Ectodermal cell (in vitro differentiated cells): ENCODE measurements around the gene ASPHD2.
"Not testable (repeated sequence)": the region's sequence is repeated elsewhere in the genome, so short reads cannot be mapped to it uniquely, and the experiment has no call there.

ENCODE experiments used
- H3K27ac ChIP-seq: 2 replicates; pipeline ENCODE4 v1.7.0; 2013; ENCODE audit warnings: mild to moderate bottlenecking, low read depth, low read length; ENCODE audit not compliant: insufficient read depth, poor library complexity, severe bottlenecking
- H3K27me3 ChIP-seq: 2 replicates; pipeline ENCODE4 v1.7.0; 2013; ENCODE audit warnings: mild to moderate bottlenecking, low read length; ENCODE audit not compliant: insufficient read depth, control insufficient read depth, poor library complexity, severe bottlenecking
- H3K36me3 ChIP-seq: one replicate; pipeline ENCODE4 v1.7.0; 2013; ENCODE audit warnings: low read length; ENCODE audit not compliant: control insufficient read depth, insufficient read depth
- H3K4me1 ChIP-seq: one replicate; pipeline ENCODE4 v1.7.0; 2013; ENCODE audit warnings: low read length; ENCODE audit not compliant: control insufficient read depth, insufficient read depth
- H3K4me3 ChIP-seq: 2 replicates; pipeline ENCODE4 v1.7.0; 2013; ENCODE audit warnings: low read depth, low read length, control low read depth; ENCODE audit not compliant: insufficient read depth
- H3K9me3 ChIP-seq: 2 replicates; pipeline ENCODE4 v1.7.0; 2013; ENCODE audit warnings: mild to moderate bottlenecking, low read length, moderate library complexity; ENCODE audit not compliant: control insufficient read depth
- WGBS, 2 experiments: methylation state at CpG; one replicate each; pipeline ENCODE4 v1.1.7; 2013; ENCODE audit warnings: missing lambda C conversion rate in 2 of 2; 5-methylcytosine and 5-hydroxymethylcytosine counted together

ASPHD2 gene

DNA sequence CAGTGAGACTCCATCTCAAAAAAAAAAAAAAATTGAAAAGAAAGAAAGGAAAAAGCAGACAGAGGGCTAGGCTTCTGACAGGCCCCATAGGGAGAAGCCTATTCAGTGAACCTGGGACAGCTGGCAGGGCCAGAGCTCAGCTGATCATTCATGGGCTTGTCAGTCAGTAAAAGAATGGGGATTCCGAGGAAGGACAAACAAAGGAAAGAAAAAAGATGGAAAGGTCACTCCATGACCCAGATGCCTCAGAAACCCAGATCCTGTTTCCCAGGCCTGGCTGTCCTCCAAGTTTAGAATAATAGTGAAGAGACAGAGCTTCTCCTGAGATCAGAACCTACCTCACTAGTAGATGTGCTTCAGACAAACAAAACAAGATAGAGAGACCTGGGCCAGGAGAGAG, 34.3 kb upstream of the ASPHD2 start:
- 0% methylated on average over 1 of the region's 1 CpG for WGBS, 2 experiments
- Histone ChIP-seq H3K4me1 (peaks cover 18% of the 10 kb centered on the region), H3K9me3 (no peaks in the 10 kb centered on the region), H3K27me3 (no peaks in the 10 kb centered on the region), H3K36me3 (no peaks in the 10 kb centered on the region), H3K27ac (peak overlapping the region; percentile 79), H3K4me3 (no peak overlapping the region)

DNA sequence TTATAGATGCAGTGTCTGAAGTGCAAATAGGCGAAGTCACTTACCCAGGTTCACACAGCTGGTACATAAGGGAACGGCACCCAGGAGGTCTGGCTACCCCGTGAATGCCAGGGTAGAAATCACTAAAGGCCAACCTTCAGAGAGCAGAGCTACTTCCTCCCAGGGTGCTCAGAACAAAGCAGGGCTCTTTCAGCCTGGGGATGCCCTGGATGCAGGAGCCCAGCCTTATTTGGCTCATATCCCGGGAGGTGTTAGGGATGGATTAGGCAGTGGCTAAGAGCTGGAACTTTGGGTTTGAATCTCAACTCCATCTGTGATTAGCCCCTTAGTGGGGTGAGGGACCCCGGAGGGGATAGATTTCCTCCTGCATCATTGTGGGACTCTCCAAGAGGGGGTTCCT, 33.1 kb upstream of the ASPHD2 start:
- Histone ChIP-seq H3K4me1 (peaks cover 18% of the 10 kb centered on the region), H3K4me3 (no peak overlapping the region), H3K27ac (no peak overlapping the region), H3K9me3 (no peaks in the 10 kb centered on the region), H3K36me3 (no peaks in the 10 kb centered on the region), H3K27me3 (no peaks in the 10 kb centered on the region)
- WGBS, 2 experiments = 31 to 34% methylated on average over 5 of the region's 5 CpGs

DNA sequence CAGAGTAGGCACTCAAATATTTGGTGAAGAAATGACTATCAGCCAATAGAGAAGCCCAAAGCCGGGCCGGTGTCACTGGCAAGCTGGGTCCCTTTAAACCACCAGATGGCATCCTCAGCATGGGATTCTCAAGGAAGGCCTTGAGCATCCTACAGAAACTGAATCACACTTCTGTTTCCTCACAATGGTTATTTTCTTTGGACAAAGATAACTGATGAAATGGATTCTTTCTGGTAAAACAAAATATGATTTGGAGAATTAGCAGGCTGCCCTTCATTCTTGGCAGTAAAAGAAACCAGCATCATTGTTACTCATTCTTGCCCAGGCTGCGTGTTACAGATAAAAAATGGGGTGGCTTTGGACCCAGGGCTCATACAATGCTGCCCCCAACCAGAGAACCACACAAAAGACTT, 30.3 kb upstream of the ASPHD2 start:
- Histone ChIP-seq H3K27ac (no peak overlapping the region), H3K36me3 (no peaks in the 10 kb centered on the region), H3K9me3 (no peaks in the 10 kb centered on the region), H3K27me3 (peaks cover 5% of the 10 kb centered on the region), H3K4me1 (peaks cover 18% of the 10 kb centered on the region), H3K4me3 (no peak overlapping the region)
- 45 to 47% methylated on average over 3 of the region's 3 CpGs for WGBS, 2 experiments

DNA sequence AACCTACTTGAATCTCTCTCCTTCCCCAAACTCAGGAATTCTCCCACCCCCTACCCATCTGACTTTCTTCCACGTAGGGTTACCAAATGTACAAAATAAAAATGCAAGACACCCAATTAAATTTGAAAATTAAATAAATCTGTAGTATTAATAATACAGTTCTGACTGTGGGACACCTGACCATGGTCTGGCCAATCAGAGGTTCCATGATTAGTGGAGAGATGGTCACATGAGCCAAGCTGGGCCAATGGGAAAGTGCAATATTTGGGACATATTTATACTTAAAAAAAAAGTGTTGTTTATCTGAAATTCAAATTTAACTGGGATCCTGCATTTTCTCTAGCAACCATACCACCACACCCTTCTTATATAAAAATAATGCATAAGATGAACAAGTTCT, 29.8 kb upstream of the ASPHD2 start:
- WGBS, 2 experiments = 63% methylated on average over 1 of the region's 1 CpG; no CpG with 5 or more reads in 1 of the 2 experiments
- H3K36me3 ChIP-seq = no peaks in the 10 kb centered on the region
- peaks cover 5% of the 10 kb centered on the region for H3K27me3 ChIP-seq
- no peaks in the 10 kb centered on the region for H3K9me3 ChIP-seq
- H3K27ac ChIP-seq = no peak overlapping the region
- H3K4me3 ChIP-seq = no peak overlapping the region
- peaks cover 18% of the 10 kb centered on the region for H3K4me1 ChIP-seq

DNA sequence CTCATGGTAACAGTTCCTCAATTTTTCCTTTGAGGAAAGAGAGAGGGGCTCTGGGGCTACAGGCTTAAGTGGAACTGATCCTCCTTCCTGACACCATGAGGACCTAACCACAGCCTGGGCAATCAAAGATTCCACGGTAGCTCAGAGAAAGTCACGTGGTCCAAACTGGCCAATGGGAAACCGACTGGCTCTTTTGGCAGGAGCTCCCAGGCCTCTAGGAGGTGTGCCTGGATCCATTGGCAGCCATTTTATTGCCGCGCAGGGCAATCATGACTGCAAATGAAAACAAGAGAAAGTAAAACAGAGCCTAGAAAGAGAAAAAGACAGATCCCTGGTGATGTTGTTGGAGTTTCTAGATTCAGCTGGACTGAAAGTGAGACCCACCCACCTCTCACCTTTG, 27.3 kb upstream of the ASPHD2 start:
- H3K27ac ChIP-seq = no peak overlapping the region
- H3K4me3 ChIP-seq = no peak overlapping the region
- peaks cover 5% of the 10 kb centered on the region for H3K27me3 ChIP-seq
- H3K9me3 ChIP-seq = no peaks in the 10 kb centered on the region
- 87 to 95% methylated on average over 5 of the region's 5 CpGs for WGBS, 2 experiments
- no peaks in the 10 kb centered on the region for H3K36me3 ChIP-seq
- peaks cover 12% of the 10 kb centered on the region for H3K4me1 ChIP-seq

DNA sequence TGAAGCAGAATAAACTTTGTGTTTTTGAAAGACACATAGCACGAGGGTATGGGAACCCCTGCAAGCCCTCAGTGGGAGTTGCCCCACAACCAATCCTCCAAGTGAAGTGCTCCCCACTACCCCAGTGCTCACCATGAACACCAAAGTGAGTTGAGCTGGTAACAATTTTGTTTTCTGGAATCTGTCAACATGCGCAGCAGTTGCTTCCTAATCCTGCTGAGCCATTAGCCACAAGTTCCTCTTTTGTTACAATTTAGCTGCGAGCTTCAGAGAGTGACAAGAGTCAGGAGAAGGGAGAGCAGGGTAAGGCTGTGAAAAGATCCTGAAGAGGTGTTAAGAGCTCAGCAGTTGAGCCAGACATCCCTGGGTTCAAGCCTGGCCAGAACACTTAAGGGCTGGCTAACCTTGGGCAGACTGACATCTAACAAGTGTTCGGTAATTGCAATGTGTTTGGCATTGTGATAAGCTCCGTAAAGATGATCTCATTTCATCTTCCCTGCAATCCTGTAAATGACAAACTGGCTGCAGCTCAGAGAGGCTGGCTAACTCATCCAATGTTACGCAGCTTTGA, 24.1 kb upstream of the ASPHD2 start:
- Histone ChIP-seq H3K27me3 (peaks cover 5% of the 10 kb centered on the region), H3K4me3 (no peak overlapping the region), H3K4me1 (peaks cover 12% of the 10 kb centered on the region), H3K9me3 (no peaks in the 10 kb centered on the region), H3K27ac (no peak overlapping the region), H3K36me3 (no peaks in the 10 kb centered on the region)
- 42 to 56% methylated on average over 6 of the region's 6 CpGs for WGBS, 2 experiments

DNA sequence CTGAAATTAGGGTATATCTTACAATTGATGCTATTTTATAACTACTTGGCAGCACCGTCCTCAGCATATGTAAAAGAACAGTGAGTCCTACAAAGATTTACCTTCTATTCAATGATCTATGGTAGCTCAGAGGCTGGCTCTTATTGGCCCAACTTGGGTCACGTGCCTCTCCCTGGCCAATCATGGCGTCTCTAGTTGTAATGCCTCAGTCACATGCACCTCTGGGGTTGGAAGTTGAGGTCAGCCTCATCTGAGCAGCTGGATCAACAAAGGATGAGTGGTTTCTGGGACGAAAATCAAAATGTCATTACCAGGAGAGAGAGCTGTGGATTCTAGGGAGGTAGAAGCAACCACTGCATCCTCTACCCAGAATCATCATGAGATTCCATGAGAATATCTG, 22.9 kb upstream of the ASPHD2 start:
- H3K27ac ChIP-seq = no peak overlapping the region
- WGBS, 2 experiments = 95% methylated on average over 4 of the region's 4 CpGs
- H3K36me3 ChIP-seq = no peaks in the 10 kb centered on the region
- H3K9me3 ChIP-seq = no peaks in the 10 kb centered on the region
- no peak overlapping the region for H3K4me3 ChIP-seq
- H3K4me1 ChIP-seq = peaks cover 12% of the 10 kb centered on the region
- peaks cover 8% of the 10 kb centered on the region for H3K27me3 ChIP-seq

DNA sequence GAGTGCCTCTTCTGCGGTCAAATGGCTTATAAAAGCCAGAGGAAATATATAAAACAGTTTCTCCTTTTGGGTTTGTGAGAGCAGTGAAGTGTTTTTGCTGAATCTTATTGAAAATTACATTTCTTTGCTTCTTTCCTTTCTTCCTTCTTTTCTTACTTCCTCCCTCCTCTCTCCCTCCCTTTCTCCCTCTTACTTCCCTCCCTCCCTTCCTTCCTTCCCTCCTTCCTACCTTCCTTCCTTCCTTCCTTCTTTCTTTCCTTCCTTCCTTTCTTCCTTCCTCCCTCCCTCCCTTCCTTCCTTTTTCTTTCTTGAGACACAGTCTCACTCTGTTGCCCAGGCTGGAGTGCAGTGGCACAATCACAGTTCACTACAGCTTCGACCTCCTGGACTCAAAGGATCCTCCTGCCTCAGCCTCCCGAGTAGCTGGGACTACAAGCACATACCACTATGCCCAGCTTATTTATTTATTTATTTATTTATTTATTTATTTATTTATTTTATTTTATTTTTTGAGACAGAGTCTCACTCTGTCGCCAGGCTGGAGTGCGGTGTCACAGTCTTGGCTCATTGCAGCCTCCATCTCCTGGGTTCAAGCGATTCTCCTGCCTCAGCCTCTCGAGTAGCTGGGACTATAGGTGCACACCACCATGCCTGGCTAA, 20.4 kb upstream of the ASPHD2 start:
- peaks cover 12% of the 10 kb centered on the region for H3K4me1 ChIP-seq
- H3K36me3 ChIP-seq, H3K4me3 ChIP-seq, H3K27me3 ChIP-seq, H3K9me3 ChIP-seq, H3K27ac ChIP-seq: not testable (repeated sequence)
- WGBS, 2 experiments = 91 to 96% methylated on average over 7 of the region's 7 CpGs

DNA sequence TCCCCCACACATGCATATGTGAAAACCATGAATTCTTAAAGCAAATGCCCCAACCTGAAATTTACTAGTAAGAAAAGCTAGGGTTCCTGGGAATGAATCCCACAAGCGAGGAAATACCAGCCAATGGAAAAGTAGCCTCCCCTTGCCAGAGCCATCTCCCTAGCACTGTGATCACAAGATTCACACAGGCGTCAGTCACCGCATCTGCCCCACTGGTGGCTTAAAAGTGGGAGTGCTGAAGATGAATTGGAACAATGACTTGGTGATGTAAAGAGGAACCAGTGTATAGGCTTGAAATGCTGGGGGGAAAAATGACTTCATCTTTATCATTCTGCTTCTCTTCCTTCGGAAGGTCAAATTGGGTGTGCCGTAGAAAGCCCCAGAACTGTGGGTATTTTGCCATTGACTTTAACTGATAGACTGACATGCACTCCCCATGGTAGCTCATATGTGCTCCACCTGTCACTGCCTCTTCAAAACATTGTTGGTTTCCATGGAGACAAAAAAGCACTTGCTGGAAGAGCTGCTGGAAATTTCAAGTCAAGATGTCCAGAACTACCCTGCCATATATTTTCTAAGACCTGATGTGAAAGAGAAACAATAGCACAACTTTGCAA, 19.2 kb upstream of the ASPHD2 start:
- 81 to 83% methylated on average over 5 of the region's 5 CpGs for WGBS, 2 experiments
- Histone ChIP-seq H3K27me3 (peaks cover 3% of the 10 kb centered on the region), H3K9me3 (no peaks in the 10 kb centered on the region), H3K36me3 (no peaks in the 10 kb centered on the region), H3K4me1 (peaks cover 8% of the 10 kb centered on the region), H3K4me3 (no peak overlapping the region), H3K27ac (no peak overlapping the region)

DNA sequence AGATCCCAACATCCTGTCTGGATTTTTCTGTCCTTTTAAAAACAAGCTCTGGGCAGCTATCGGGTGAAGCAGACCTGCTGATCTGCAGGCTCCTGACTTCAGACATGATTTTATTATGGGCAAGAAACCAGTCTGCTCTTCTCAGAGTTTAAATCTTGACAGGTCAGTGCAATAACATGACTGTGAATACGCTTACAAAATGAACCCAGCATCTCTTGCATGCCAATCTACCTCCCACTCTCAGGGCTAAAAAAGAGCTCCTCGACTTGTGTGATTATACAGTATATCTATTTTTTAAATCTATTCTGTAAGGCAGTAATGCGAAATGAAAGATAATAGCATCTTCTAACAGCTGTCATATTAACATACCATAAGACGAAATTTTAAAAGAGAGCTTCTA, 18.7 kb upstream of the ASPHD2 start:
- H3K27me3 ChIP-seq = peaks cover 3% of the 10 kb centered on the region
- no peak overlapping the region for H3K27ac ChIP-seq
- H3K9me3 ChIP-seq = no peaks in the 10 kb centered on the region
- 86 to 97% methylated on average over 2 of the region's 5 CpGs for WGBS, 2 experiments
- no peak overlapping the region for H3K4me3 ChIP-seq
- H3K4me1 ChIP-seq = peaks cover 3% of the 10 kb centered on the region
- no peaks in the 10 kb centered on the region for H3K36me3 ChIP-seq
